H1 (cell line): ENCODE measurements around the gene MYO1G. TPM values are rescaled to one million over a fixed set of nuclear protein-coding genes. Genes with fewer than 3 reads are reported as not detected.

Experiments
- CTCF ChIA-PET: fragments of 300-600 bp; sonication (Branson Sonifier 250); formaldehyde crosslinking; loops from one replicate; lab custom pipeline; 2021; ENCODE audit not compliant: partially characterized antibody; lab: Charles Lee
- POLR2A ChIA-PET: fragments of 300-600 bp; sonication (Branson Sonifier 250); formaldehyde crosslinking; loops from one replicate; lab custom pipeline; 2021; ENCODE audit warnings: inconsistent platforms; ENCODE audit not compliant: partially characterized antibody; lab: Charles Lee
- DNase-seq, 2 experiments: peaks; one replicate each; pipeline versions ENCODE4 v3.0.0 to v3.0.0-alpha.2; 2010 to 2022; ENCODE audit warnings: low spot score in 2 of 2, low read depth in 1 of 2, mixed read lengths in 1 of 2
- FAIRE-seq: peaks from 2 replicates; lab custom pipeline; 2011; peaks lifted over from hg19 to GRCh38; lab: Jason Lieb, UNC
- H2AFZ ChIP-seq: 2 replicates; pipeline ENCODE4 v1.8.1; 2012; ENCODE audit warnings: low read length, inconsistent platforms
- H2AK5ac ChIP-seq: 2 replicates; pipeline ENCODE4 v1.6.1; 2013; ENCODE audit warnings: low read depth, low read length
- H2BK120ac ChIP-seq: replicated peaks from 2 replicates; pipeline ENCODE3; 2013; ENCODE audit warnings: low read depth, low read length, inconsistent platforms
- H2BK12ac ChIP-seq: 2 replicates; pipeline ENCODE4 v1.6.1; 2013; ENCODE audit warnings: low read depth, low read length
- H2BK15ac ChIP-seq: 2 replicates; pipeline ENCODE4 v1.6.1; 2013; ENCODE audit warnings: low read length
- H2BK20ac ChIP-seq: 2 replicates; pipeline ENCODE4 v1.6.1; 2013; ENCODE audit warnings: low read length
- H2BK5ac ChIP-seq: 2 replicates; pipeline ENCODE4 v1.6.1; 2013; ENCODE audit warnings: low read depth, low read length
- H3K14ac ChIP-seq: 2 replicates; pipeline ENCODE4 v1.6.1; 2013; ENCODE audit warnings: inconsistent platforms; ENCODE audit not compliant: insufficient read length
- H3K18ac ChIP-seq: 2 replicates; pipeline ENCODE4 v1.6.1; 2013; ENCODE audit warnings: low read length; ENCODE audit errors: extremely low read depth
- H3K23ac ChIP-seq: 2 replicates; pipeline ENCODE4 v1.6.1; 2013; ENCODE audit warnings: inconsistent platforms; ENCODE audit not compliant: insufficient read length
- H3K23me2 ChIP-seq: 2 replicates; pipeline ENCODE4 v1.6.1; 2013; ENCODE audit warnings: low read depth, low read length
- H3K27ac ChIP-seq: 2 replicates; pipeline ENCODE4 v1.6.1; 2011; ENCODE audit warnings: low read depth, low read length, inconsistent platforms
- H3K27me3 ChIP-seq, 4 experiments: replicated peaks in 1 of 4; 1 replicate in 1 of 4; 2 replicates in 3 of 4; pipeline versions ENCODE4 v1.6.1 to v1.8.1; 2011 to 2013; ENCODE audit warnings: low read length in 3 of 4, mild to moderate bottlenecking in 3 of 4, inconsistent platforms in 2 of 4, mixed read lengths in 2 of 4, moderate library complexity in 1 of 4; ENCODE audit not compliant: control insufficient read depth in 3 of 4, insufficient read depth in 3 of 4; ENCODE audit errors: extremely low read depth in 1 of 4
- H3K36me3 ChIP-seq, 4 experiments: 2 replicates each; pipeline versions ENCODE4 v1.6.1 to v1.8.1; 2011 to 2013; ENCODE audit warnings: mild to moderate bottlenecking in 4 of 4, low read length in 3 of 4, moderate library complexity in 2 of 4, control low read depth in 1 of 4, inconsistent platforms in 1 of 4; ENCODE audit not compliant: insufficient read depth in 4 of 4, control insufficient read depth in 2 of 4
- H3K4ac ChIP-seq: replicated peaks from 2 replicates; pipeline ENCODE3; 2013; ENCODE audit warnings: low read length, low read depth, mixed read lengths, inconsistent platforms; ENCODE audit not compliant: insufficient read length
- H3K4me1 ChIP-seq, 4 experiments: replicated peaks in 1 of 4; 1 replicate in 1 of 4; 2 replicates in 3 of 4; pipeline versions ENCODE4 v1.6.1 to v1.8.1; 2011 to 2013; ENCODE audit warnings: low read length in 3 of 4, inconsistent platforms in 2 of 4, mixed read lengths in 1 of 4; ENCODE audit not compliant: insufficient read depth in 4 of 4, control insufficient read depth in 3 of 4
- H3K4me2 ChIP-seq, 2 experiments: 2 replicates each; pipeline versions ENCODE4 v1.6.1 to v1.8.1; 2011 to 2013; ENCODE audit warnings: low read depth in 2 of 2, low read length in 2 of 2, control low read depth in 1 of 2, inconsistent platforms in 1 of 2, mild to moderate bottlenecking in 1 of 2; ENCODE audit not compliant: insufficient read depth in 1 of 2
- H3K4me3 ChIP-seq, 4 experiments: fragments of 200-600, 300-600 bp in 1 of 4; sonication (generic), shearing (Covaris generic), sonication (Bioruptor Twin) in 1 of 4; 2 replicates each; pipeline versions ENCODE4 v1.5.1 to v1.8.1; 2011 to 2016; ENCODE audit warnings: low read length in 4 of 4, low read depth in 3 of 4, control low read depth in 2 of 4, inconsistent platforms in 2 of 4, mild to moderate bottlenecking in 2 of 4, mixed read lengths in 1 of 4, moderate library complexity in 1 of 4; ENCODE audit not compliant: insufficient read depth in 2 of 4; ENCODE audit errors: extremely low read depth in 1 of 4
- H3K56ac ChIP-seq: replicated peaks from 2 replicates; pipeline ENCODE3; 2013; ENCODE audit warnings: low read depth, mild to moderate bottlenecking, mixed read lengths, low read length, inconsistent platforms; ENCODE audit not compliant: insufficient read length
- H3K79me1 ChIP-seq: 2 replicates; pipeline ENCODE4 v1.6.1; 2013; ENCODE audit warnings: low read depth, low read length, control low read depth
- H3K79me2 ChIP-seq, 2 experiments: 2 replicates each; pipeline versions ENCODE4 v1.6.1 to v1.8.1; 2012 to 2013; ENCODE audit warnings: low read length in 2 of 2, mild to moderate bottlenecking in 2 of 2, inconsistent platforms in 1 of 2; ENCODE audit not compliant: insufficient read depth in 2 of 2, control insufficient read depth in 1 of 2
- H3K9ac ChIP-seq, 4 experiments: replicated peaks in 1 of 4; 1 replicate in 1 of 4; 2 replicates in 3 of 4; pipeline versions ENCODE4 v1.6.1 to v1.8.1; 2011 to 2013; ENCODE audit warnings: low read depth in 3 of 4, low read length in 3 of 4, control low read depth in 2 of 4, mild to moderate bottlenecking in 2 of 4, moderate library complexity in 2 of 4, inconsistent platforms in 1 of 4; ENCODE audit errors: extremely low read depth in 1 of 4
- H3K9me3 ChIP-seq, 2 experiments: 2 replicates each; pipeline versions ENCODE4 v1.6.1 to v1.8.1; 2012 to 2013; ENCODE audit warnings: mild to moderate bottlenecking in 2 of 2, moderate library complexity in 2 of 2, control low read depth in 1 of 2, inconsistent platforms in 1 of 2, low read depth in 1 of 2, low read length in 1 of 2, mixed read lengths in 1 of 2; ENCODE audit not compliant: insufficient read depth in 2 of 2
- H4K20me1 ChIP-seq, 2 experiments: replicated peaks in 1 of 2; 2 replicates each; pipeline versions ENCODE3 to v1.8.1; 2011 to 2013; ENCODE audit warnings: inconsistent platforms in 2 of 2, low read length in 2 of 2, mild to moderate bottlenecking in 1 of 2; ENCODE audit not compliant: insufficient read depth in 2 of 2, control insufficient read depth in 1 of 2
- H4K5ac ChIP-seq: 2 replicates; pipeline ENCODE4 v1.6.1; 2013; ENCODE audit warnings: low read length, low read depth, mixed read lengths, inconsistent platforms; ENCODE audit not compliant: insufficient read length
- H4K8ac ChIP-seq: 2 replicates; pipeline ENCODE4 v1.8.0; 2013; ENCODE audit warnings: mild to moderate bottlenecking, moderate library complexity, low read length, inconsistent platforms; ENCODE audit not compliant: insufficient read depth; ENCODE audit errors: extremely low read depth
- H4K91ac ChIP-seq: replicated peaks from 2 replicates; pipeline ENCODE3; 2013; ENCODE audit warnings: low read length, mixed read lengths, inconsistent platforms; ENCODE audit not compliant: insufficient read length
- ATF2 ChIP-seq: IDR thresholded peaks from 2 replicates; pipeline ENCODE4 v1.6.1; 2012; ENCODE audit warnings: low read length, inconsistent platforms
- RFX5 ChIP-seq: IDR thresholded peaks from 2 replicates; pipeline ENCODE4 v1.6.1; 2011; ENCODE audit warnings: low read depth, low read length, improper control_type of control experiment, borderline replicate concordance
- SAP30 ChIP-seq: fragments of 300-600 bp; sonication (generic); IDR thresholded peaks from 2 replicates; pipeline ENCODE4 v1.7.1; 2012; ENCODE audit warnings: low read length, moderate library complexity, mild to moderate bottlenecking, inconsistent platforms; ENCODE audit not compliant: insufficient read depth, insufficient replicate concordance
- TAF1 ChIP-seq: IDR thresholded peaks from 2 replicates; pipeline ENCODE4 v1.6.1; 2011; ENCODE audit warnings: mild to moderate bottlenecking, low read depth, low read length
- TAF7 ChIP-seq: optimal IDR thresholded peaks from 2 replicates; pipeline ENCODE3; 2011; ENCODE audit warnings: low read depth, mild to moderate bottlenecking, inconsistent platforms, low read length, moderate library complexity, borderline replicate concordance
- WGBS, 2 experiments: shearing (Covaris generic) in 1 of 2; methylation state at CpG; one replicate each; pipeline versions ENCODE4 v1.1.6 to v1.1.7; 2013 to 2015; ENCODE audit warnings: low lambda C conversion rate in 2 of 2, mixed read lengths in 2 of 2, inconsistent platforms in 1 of 2, low coverage in 1 of 2, missing lambda C conversion rate in 1 of 2; ENCODE audit not compliant: insufficient replicate concordance in 2 of 2, insufficient coverage in 1 of 2, insufficient read length in 1 of 2; ENCODE audit errors: extremely low coverage in 1 of 2, missing lambda C conversion rate in 1 of 2; 5-methylcytosine and 5-hydroxymethylcytosine counted together
- polyA plus RNA-seq, 7 experiments: library from polyadenylated mRNA; depleted of rRNA in 3 of 7; stranded (reverse) in 5 of 7; unstranded in 2 of 7; fragments of >200 nt in 5 of 7; fragments of 200-250 nt in 2 of 7; gene quantifications; 1 replicate in 5 of 7; 2 replicates in 1 of 7; 4 replicates in 1 of 7; pipeline versions ENCODE4 v1.2.1 to v1.2.3, GENCODE V29; 2011 to 2013; ENCODE audit warnings: missing spikeins in 2 of 7, mixed read lengths in 2 of 7
- total RNA-seq: library from RNA; stranded (reverse); fragmentation: NEBNext Ultra II Directional; extraction: Animal tissue kit (Norgen Biotek cat#: 25700); gene quantifications from 2 replicates; pipeline ENCODE4 v1.2.1, GENCODE V29; 2021

The MYO1G gene
- total and polyA plus RNA-seq, 2 of the 8 experiments (the other 6 are each of a cell fraction or from before 2014, with no cell fraction given), result 0.08 to 0.19 TPM

GRCh38 chr7:44921607-44922350 is 57.0 kb downstream of the MYO1G start:
- Histone ChIP-seq H3K79me1 (no peaks in the 10 kb centered on the region), H3K18ac (no peak overlapping the region), H3K23me2 (no peaks in the 10 kb centered on the region), H3K9me3 (peaks cover 0 to 2% of the 10 kb centered on the region in 2 experiments; a peak in 1 of 4 replicates), H3K23ac (no peak overlapping the region), H2BK120ac (no peak overlapping the region), H4K5ac (no peak overlapping the region), H4K91ac (no peak overlapping the region), H3K36me3 (no peaks in the 10 kb centered on the region), H2AK5ac (no peak overlapping the region), H3K27me3 (no peaks in the 10 kb centered on the region), H3K14ac (no peak overlapping the region), H2BK5ac (no peak overlapping the region), H2AFZ (no peak overlapping the region), H4K20me1 (no peaks in the 10 kb centered on the region), H2BK12ac (no peak overlapping the region), H3K79me2 (no peaks in the 10 kb centered on the region), H3K9ac (no peak overlapping the region), H2BK20ac (no peak overlapping the region), H2BK15ac (no peak overlapping the region), H3K27ac (no peak overlapping the region), H3K4ac (no peak overlapping the region), H3K4me1 (no peaks in the 10 kb centered on the region), H4K8ac (peak overlapping the region; percentile 41; the same call in 1 of the 2 replicates), H3K4me3 (no peak overlapping the region), H3K4me2 (no peak overlapping the region), H3K56ac (no peak overlapping the region)
- ChIA-PET CTCF (interaction anchor here (0.6 to 3.1 kb wide), 17 partner anchors 9 to 221 kb away, joined by 3 to 20 read pairs (median 4); partner anchors contain the start of gene H2AZ2), POLR2A (interaction anchor here (2.5 kb wide), 1 partner anchor 74 kb away, joined by 8 read pairs; the partner anchor contains the start of gene H2AZ2)
- FAIRE-seq (no peak), DNase-seq (peak; percentile 41 to 99)
- WGBS, 2 experiments, result 49% methylated on average over 12 of the region's 14 CpGs; no CpG with 5 or more reads in 1 of the 2 experiments
- TF ChIP-seq RFX5, result no peak
- no peak for TF ChIP-seq TAF7
- TF ChIP-seq ATF2, result no peak
- TF ChIP-seq SAP30, result no peak
- TF ChIP-seq TAF1, result no peak
